ENCODE data around the gene ACCS. TPM values are rescaled to one million over a fixed set of nuclear protein-coding genes. Genes with fewer than 3 reads are reported as not detected.

The ACCS gene
- total RNA-seq, 4 donors from 2014 or later = 4.5 to 26.3 (median 17.3) TPM

- Histone ChIP-seq H3K36me3 (peaks cover 9 to 95% of the 10 kb centered on the region in 2 donors), H3K4me3 (no peak overlapping the region), H3K27ac (no peak overlapping the region), H3K27me3 (no peaks in the 10 kb centered on the region), H3K9me3 (no peaks in the 10 kb centered on the region), H3K4me1 (no peaks in the 10 kb centered on the region)
- ATAC-seq = no peak
- WGBS, 2 donors (ENCODE audit: low coverage in 1 of 2) = 89% methylated on average over 3 of the region's 8 CpGs
- TF ChIP-seq CTCF (IDR thresholded peaks at IDR 0.05) = no peak
Observed at GRCh38 chr11:44127130-44127529, 61.1 kb downstream of the ACCS start.

- no peaks in the 10 kb centered on the region for H3K4me1 ChIP-seq
- no peak for ATAC-seq
- H3K36me3 ChIP-seq = peaks cover 9 to 90% of the 10 kb centered on the region in 2 donors
- TF ChIP-seq EP300 (IDR thresholded peaks at IDR 0.05) = no peak
- TF ChIP-seq POLR2A (IDR thresholded peaks at IDR 0.05) = no peak
- TF ChIP-seq CTCF (IDR thresholded peaks at IDR 0.05) = no peak
- no peak for TF ChIP-seq POLR2AphosphoS5 (IDR thresholded peaks at IDR 0.05)
- H3K27me3 ChIP-seq = no peaks in the 10 kb centered on the region
- 80 to 85% methylated on average over 3 of the region's 3 CpGs for WGBS, 2 donors (ENCODE audit: low coverage in 1 of 2)
- H3K9me3 ChIP-seq = no peaks in the 10 kb centered on the region
- no peak overlapping the region for H3K27ac ChIP-seq
- H3K4me3 ChIP-seq = no peak overlapping the region
Observed at GRCh38 chr11:44128729-44129128, 62.7 kb downstream of the ACCS start.

GRCh38 chr11:44130751-44131150 is 64.7 kb downstream of the ACCS start:
- ATAC-seq = no peak
- H3K27me3 ChIP-seq = no peaks in the 10 kb centered on the region
- no peaks in the 10 kb centered on the region for H3K9me3 ChIP-seq
- H3K36me3 ChIP-seq = peaks cover 0 to 89% of the 10 kb centered on the region in 2 donors
- WGBS, 2 donors (ENCODE audit: low coverage in 1 of 2) = 63 to 93% methylated on average over 4 of the region's 6 CpGs
- no peak overlapping the region for H3K27ac ChIP-seq
- no peak for TF ChIP-seq POLR2AphosphoS5 (IDR thresholded peaks at IDR 0.05)
- no peak for TF ChIP-seq EP300 (IDR thresholded peaks at IDR 0.05)
- no peak for TF ChIP-seq CTCF (IDR thresholded peaks at IDR 0.05)
- no peak for TF ChIP-seq POLR2A (IDR thresholded peaks at IDR 0.05)
- no peaks in the 10 kb centered on the region for H3K4me1 ChIP-seq
- no peak overlapping the region for H3K4me3 ChIP-seq

DNA sequence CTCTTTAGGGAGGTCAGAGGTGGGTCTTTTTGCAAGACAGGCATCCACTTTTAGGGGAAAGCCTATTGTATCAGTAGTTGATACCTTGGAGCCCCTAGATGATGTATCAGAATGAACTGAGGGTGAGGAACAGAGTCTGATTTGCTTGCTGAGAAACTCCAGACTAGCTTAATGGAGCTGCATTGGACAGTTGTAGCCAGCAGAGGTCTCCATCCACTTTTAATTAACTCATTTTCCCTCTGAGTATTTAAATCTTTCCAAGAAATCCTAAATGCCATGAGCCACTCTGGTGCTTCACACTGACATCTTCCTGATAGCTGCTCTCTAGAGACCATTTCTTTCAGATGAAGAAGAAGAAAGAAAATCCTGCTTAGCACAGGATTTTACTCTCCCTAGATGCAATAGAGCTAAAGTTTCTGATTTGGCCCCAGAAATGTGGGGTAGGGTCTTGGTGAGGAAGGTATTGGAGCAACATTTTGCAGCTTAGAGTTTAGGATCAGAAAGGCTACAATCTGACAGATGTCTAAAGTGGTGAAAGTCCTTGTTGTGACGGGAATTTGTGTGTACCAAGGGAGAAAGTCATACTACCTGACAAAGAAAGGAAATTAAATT is 67.4 kb downstream of the ACCS start:
- Histone ChIP-seq H3K36me3 (peaks cover 0 to 75% of the 10 kb centered on the region in 2 donors), H3K4me3 (no peak overlapping the region), H3K27ac (no peak overlapping the region), H3K27me3 (no peaks in the 10 kb centered on the region), H3K9me3 (no peaks in the 10 kb centered on the region), H3K4me1 (no peaks in the 10 kb centered on the region)
- ATAC-seq = no peak
- WGBS, 2 donors (ENCODE audit: low coverage in 1 of 2) = 75% methylated on average over 1 of the region's 1 CpG; no CpG with 5 or more reads in 1 of the 2 donors
- TF ChIP-seq POLR2AphosphoS5 (IDR thresholded peaks at IDR 0.05) = no peak
- peak in 3 of 4 experiments; percentile 13 to 46 (median 46) for TF ChIP-seq CTCF (IDR thresholded peaks at IDR 0.05)

Other genes starting within 250 kb of the ACCS start
- gene ALKBH3, start 185.4 kb upstream of the ACCS start, total RNA-seq = 10 to 100 TPM; 24.0 to 41.3 (median 37.1) TPM
- 100 to 1,000 TPM in 1 of 4 donors, 10 to 100 TPM in 3; 47.0 to 723 (median 71.2) TPM for gene C11orf96, start 123.6 kb upstream of the ACCS start, total RNA-seq
- not detected for gene ACCSL, start 18.3 kb upstream of the ACCS start, total RNA-seq
- 10 to 100 TPM; 63.9 to 66.6 (median 65.9) TPM for gene EXT2, start 29.4 kb downstream of the ACCS start, total RNA-seq
- under 1 TPM in 1 of 4 donors, not detected in 3; 0.31 TPM for gene ALX4, start 243.9 kb downstream of the ACCS start, total RNA-seq